Nucleus accumbens (tissue), 56 donors: ENCODE measurements around the gene RPL28.
A peak's percentile ranks its signal among the peaks of the same experiment; 100 is the strongest.
"Not testable (repeated sequence)": the region's sequence is repeated elsewhere in the genome, so short reads cannot be mapped to it uniquely, and the experiment has no call there.

Experiments
- DNase-seq, 56 donors: peaks; one replicate each; lab custom pipeline; 2025; lab: John Stamatoyannopoulos, UW

The RPL28 gene

GRCh38 chr19:55418185-55418584, 32.5 kb downstream of the RPL28 start:
- DNase-seq = peak in 45 of 56 donors; percentile 7 to 77 (median 42)

- DNase-seq = peak in 4 of 56 donors; percentile 11 to 35 (median 22)
Observed at GRCh38 chr19:55419103-55419502, 33.4 kb downstream of the RPL28 start.

- peak in 16 of 56 donors; percentile 8 to 41 (median 26) for DNase-seq
Observed at GRCh38 chr19:55419624-55420236, 34.0 kb downstream of the RPL28 start.

GRCh38 chr19:55421281-55421680, 35.5 kb downstream of the RPL28 start:
- not testable (repeated sequence) for DNase-seq

- DNase-seq = peak in 18 of 56 donors; percentile 11 to 73 (median 33)
Observed at GRCh38 chr19:55423225-55424005, 37.7 kb downstream of the RPL28 start.

- no peak for DNase-seq
Observed at GRCh38 chr19:55424518-55424917, 38.8 kb downstream of the RPL28 start.

- peak in 42 of 56 donors; percentile 12 to 80 (median 53) for DNase-seq
Observed at GRCh38 chr19:55426042-55426441, 40.3 kb downstream of the RPL28 start.

GRCh38 chr19:55431183-55431582, 45.5 kb downstream of the RPL28 start:
- DNase-seq = no peak

- DNase-seq = no peak
Observed at GRCh38 chr19:55432241-55432959, 46.7 kb downstream of the RPL28 start.

- DNase-seq = no peak
Observed at GRCh38 chr19:55433292-55433691, 47.6 kb downstream of the RPL28 start.

GRCh38 chr19:55434356-55434919, 48.7 kb downstream of the RPL28 start:
- DNase-seq = no peak

GRCh38 chr19:55435020-55435419, 49.3 kb downstream of the RPL28 start:
- no peak for DNase-seq

- DNase-seq = no peak
Observed at GRCh38 chr19:55436847-55437246, 51.1 kb downstream of the RPL28 start.

- peak in 7 of 56 donors; percentile 9 to 46 (median 16) for DNase-seq
Observed at GRCh38 chr19:55437410-55437809, 51.7 kb downstream of the RPL28 start.

- DNase-seq = no peak
Observed at GRCh38 chr19:55439052-55439451, 53.3 kb downstream of the RPL28 start.

GRCh38 chr19:55440411-55441105, 54.8 kb downstream of the RPL28 start:
- peak in 3 of 56 donors; percentile 2 to 22 (median 20) for DNase-seq

- DNase-seq = no peak
Observed at GRCh38 chr19:55441319-55441691, 55.6 kb downstream of the RPL28 start.

GRCh38 chr19:55441692-55442321, 56.1 kb downstream of the RPL28 start:
- DNase-seq = peak in 11 of 56 donors; percentile 10 to 50 (median 30)

GRCh38 chr19:55442372-55442961, 56.7 kb downstream of the RPL28 start:
- peak in 16 of 56 donors; percentile 13 to 46 (median 26) for DNase-seq
